Kidney capillary endothelial cell (primary cell): ENCODE data around the gene SPO11.

Experiments
- DNase-seq: peaks from one replicate; pipeline ENCODE4 v3.0.0-alpha.2; 2018; ENCODE audit warnings: low spot score

SPO11 gene

DNA sequence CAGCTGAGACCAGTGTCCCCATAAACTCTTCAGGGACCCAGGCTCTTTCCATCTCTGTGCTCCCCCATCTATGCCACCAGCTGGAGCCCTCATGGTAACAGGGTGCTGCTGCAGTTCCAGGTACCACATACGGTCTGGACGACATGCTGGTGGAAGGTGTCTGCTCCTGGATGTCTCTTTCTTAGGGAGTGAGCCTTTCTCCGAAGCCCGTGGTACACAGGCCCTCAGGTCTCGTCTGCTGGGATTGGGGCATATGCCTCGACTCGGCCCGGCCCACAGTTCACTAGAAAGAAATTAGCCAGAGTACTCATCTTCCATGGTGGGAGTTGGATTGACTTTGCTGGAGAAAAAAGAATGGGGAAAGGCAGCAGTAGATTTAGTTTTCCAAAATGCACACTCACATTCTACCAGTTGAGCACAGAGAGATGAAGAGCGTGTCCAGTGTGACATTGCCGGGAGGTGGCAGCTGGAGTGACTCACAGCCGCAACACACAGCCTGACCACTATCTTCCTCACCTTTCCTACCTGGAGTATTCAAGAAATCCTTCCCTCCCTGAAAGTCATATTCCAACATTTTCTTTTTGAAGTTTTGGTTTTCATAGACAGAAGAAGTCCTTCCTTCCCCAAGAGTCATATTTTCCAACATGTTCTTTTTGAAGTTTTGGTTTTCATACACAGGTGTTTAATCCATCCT is 18.6 kb upstream of the SPO11 start:
- no peak for DNase-seq

DNA sequence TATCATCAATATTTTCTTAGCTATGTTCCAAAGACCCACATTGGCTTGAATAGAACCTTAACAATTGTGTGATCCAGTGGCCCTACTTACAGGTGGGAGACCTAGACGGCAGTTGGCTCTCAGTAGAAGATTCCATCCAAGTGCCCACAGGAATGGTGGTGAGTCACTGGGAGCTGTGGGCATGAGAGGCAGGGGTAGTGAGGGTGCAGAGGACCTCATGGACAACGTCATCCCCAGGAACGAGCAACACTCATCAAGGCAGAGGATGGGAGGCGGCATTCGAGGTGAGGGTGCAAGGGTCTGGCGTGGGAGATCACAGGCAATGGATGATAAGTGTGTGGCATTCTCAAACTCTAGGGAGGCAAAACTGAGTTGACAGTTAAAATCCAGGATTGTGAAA is 17.5 kb upstream of the SPO11 start:
- no peak for DNase-seq

DNA sequence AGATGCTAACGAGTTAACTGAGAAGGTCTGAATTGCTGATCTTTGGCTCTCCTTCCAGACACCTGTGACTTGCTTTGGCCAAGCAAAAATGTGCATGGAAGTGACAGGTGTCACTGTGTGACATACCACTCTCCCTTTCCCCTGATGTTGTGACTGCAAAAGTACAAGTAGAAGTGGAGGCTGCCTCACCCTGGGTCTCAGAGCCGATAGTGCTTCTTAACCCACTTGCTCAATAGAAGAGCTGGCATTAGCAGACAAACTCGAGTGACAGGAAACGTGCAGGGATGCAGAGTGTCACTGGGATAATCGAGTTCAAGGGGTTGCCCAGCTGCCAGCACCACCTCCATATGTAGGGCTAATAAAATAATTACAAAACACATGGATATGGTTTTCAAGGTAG is 16.4 kb upstream of the SPO11 start:
- no peak for DNase-seq

DNA sequence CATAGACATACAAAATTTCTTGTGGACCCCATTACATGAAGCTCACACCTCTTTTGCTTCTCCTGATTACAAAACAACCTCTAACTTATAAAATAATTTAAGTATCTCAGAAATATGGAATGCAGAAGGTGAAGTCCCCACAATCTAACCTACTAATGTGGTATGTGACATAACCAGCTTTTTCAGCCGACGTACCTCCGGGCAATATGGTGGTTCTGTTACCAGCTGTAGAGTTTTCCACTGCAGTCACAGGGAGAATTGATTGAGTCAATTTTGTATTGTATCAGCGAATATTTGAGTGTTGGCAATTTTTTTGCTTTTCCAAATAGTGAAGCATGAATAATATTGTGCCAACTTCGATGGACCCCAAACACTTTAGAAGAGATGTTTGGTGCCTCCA is 15.7 kb upstream of the SPO11 start:
- DNase-seq = no peak

DNA sequence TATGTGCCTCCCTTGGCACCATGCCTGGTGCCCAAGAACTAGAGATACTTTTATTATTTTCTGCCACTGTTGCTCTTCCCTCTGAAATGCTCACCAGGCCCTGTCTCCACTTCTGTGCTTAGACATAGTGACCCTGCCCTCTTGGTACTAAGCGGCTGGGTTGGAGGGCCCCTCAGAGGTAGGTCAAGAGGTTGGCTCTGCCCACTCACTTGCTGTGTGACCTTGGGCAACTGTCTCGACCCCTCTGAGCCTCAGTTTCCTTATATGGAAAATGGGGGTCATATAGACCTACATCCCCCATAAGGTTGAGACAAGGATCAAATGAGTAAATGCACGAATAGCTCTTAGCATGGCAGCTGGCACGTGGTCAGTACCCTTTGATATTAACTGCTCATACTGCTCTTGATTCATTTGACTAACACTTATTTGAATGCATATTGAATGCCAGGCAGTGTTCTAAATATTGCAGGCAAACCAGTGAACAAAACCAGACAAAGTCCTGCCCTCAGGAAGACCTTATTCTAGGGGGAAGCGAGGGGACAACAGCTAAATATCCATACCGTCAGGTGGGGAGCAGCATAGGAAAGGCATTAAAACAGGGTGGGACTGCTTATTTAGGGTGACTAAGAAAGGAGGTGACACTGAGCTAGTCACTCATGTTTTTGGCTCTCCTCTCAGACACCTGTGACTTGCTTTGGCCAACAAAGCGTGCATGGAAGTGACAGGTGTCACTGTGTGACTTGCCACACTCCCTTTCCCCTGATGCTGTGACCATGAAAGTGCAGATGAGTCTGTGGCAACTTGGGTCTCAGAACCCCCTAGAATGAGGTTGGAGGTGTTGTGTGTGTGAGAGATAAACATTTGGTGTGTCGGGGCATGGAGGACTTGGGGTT is 14.3 kb upstream of the SPO11 start:
- DNase-seq = no peak

DNA sequence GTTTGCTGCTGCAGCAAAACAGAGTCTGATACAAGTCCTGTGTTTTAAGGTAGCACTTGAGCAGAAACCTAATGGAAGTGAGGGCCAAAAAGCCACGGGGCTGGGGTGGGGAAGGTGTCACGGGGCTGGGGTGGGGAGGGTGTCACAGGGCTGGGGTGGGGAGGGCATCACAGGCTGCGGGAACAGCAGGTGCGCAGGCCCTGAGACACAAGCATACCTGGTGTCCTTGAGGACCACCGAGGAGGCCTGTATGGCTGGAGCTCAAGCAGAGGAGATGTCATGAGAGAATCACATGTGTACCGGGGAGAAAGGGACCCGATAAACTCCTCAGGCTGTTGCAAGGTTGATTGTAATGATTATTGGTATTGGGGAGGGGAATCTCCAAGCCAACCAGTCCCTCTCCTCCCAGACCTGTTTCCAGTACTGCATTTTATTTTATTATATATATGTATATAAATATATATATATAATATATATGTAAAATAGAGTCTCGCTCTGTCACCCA is 13.6 kb upstream of the SPO11 start:
- no peak for DNase-seq

DNA sequence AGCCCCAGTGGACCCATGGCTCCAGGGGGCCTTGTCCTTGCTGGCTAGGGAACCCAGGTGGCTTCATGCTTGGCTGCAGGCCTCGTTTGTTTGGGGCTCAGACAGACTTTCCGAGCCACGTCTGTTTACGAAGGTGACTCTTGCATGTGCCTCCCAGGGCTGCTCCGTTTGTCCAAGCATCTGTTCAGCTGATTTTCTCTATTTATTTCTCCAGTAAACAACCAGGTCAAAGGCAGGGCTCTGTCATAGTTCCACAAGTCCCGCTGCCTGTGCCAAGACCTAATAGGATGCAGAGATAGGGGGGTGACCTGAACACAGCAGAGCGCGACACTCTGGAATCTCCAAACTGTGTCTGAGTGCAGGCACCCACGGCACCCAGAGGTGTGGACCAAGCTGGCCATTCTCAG is 12.8 kb upstream of the SPO11 start:
- no peak for DNase-seq

DNA sequence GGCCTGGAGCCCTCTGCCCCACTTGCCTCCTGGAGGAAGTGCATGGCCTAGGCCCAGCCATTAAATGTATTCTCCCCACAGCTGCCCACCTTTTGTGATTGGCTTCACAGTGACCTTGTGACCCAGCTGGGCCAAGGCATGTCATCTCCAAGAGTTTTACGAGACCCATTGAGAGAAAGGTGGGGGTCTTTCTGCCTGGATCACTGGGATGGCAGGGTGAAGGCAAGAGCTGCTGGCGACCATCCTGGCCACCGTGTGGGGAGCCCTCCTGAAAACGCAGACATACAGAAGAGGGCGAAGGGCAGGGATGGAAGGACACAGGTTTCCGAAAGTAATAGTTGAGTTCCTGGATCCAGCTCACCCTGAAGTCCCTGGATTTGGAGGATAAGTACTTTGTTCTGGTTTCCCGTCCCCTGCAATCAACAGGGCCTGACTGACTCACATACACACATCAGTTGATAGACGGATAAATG is 12.3 kb upstream of the SPO11 start:
- DNase-seq = no peak

DNA sequence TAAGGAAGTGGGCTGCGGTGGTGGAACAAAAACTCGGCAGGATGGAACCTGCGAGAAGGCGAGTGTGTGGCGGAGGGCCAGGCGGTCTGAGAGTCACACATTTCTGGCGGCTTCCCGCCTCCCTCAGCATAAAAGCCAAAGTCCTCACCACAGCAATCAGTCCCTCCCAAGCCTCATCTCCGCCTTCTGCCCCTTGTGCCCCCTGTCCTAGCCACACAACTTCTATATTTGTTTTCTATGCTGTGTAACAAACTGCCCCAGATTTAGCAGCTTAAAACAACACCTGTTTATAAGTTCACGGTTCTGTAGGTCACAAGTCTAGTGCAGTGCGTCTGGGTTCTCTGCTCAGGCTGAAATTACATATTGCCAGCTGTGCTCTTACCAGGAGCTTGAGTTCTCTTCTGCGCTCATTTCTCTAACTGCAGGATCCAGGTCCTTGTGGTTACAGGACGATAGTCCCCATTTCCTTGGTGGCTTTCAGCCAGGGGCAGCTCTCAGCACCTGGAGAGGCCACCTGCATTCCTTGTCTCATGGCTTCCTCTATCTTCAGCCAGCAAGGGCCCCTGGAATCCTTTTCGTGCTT is 11.7 kb upstream of the SPO11 start:
- DNase-seq = no peak

DNA sequence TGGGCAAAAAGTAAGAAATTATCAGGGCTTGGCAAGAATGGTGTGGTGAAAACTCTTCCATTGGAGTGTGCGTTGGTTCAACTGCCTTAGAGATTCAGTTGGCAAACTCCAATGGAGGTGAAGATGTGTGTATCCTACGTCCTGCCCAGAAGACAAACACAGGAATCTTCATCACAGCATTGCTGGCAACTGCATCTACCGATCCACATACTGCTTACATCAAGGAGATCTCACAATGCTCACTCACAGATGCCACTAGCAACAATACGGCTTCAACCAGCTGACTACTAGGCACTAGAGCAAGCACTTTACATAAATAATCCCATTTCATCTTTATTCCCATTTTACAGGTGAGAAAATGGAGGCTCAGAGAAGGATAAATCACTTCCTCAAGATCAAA is 10.0 kb upstream of the SPO11 start:
- no peak for DNase-seq

DNA sequence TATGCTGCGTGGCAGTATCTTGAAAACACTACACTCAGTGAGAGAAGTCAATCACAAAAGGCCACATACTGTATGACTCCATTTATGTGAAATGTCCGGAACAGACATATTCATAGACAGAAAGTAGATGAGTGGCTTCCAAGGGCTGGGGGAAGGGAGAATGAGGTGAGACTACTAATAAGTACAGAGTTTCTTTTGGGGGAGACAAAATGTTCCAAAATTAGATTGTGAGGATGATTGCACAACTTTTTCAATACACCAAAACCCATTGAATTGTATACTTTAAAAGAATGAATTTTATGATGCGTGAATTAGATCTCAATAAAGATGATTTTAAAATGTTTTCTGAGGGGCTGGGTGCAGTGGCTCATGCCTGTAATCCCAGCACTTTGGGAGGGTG is 9.2 kb upstream of the SPO11 start:
- no peak for DNase-seq

DNA sequence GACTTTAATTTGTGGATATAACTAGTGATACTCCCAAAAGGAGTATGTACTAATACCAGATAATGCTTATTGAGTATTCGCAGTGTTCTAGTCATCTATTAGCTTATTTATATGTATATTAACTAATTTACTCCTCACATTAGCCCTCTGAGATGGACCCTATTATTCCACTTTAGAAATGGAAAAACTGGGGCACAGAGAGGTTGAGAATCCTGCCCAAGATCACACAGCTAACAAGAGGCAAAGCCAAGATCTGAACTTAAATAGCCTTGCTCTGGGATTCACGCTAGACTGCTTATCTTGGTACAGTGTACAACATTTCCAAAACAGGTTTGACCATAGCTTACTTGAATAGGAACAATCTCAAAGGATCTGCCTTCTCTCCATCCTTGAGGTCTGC is 8.5 kb upstream of the SPO11 start:
- no peak for DNase-seq

DNA sequence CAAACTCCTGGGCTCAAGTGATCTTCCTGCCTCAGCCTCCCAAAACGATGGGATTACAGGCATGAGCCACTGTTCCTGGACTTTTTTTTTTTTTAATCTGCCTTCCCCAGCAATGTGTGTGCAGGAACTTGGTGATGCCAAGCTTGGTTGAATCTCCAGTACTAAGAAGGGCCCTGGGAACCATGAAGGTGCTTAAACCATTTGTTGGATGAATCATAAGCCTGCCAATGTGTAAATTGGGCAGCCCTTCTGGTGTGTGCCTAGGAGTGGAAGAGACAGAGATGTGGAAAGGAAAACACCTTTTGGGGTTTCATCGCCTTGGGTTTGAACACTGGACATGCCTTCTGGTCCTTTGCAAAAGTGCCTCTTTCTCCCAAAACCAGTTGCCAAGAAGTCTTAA is 7.1 kb upstream of the SPO11 start:
- no peak for DNase-seq

DNA sequence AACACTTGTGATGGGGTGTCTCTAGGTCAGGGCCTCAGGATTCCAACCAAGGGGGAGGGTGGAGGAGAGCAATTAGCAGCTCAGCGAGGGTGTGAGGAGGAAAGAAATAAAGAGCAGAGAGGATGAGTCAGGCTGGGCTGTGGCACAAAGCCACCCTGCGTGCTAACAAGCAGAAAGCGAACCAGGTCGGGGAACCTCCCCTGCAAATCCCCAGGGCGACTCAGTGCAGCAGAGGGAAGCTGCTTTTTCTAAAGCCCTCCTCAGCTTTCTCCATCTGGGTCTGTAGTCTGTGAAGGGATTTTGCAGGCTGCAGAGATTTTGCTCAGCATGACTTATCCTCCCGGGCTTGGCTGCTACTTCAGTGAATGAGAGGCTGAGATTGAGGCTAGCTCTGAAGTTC is 6.6 kb upstream of the SPO11 start:
- DNase-seq = no peak

DNA sequence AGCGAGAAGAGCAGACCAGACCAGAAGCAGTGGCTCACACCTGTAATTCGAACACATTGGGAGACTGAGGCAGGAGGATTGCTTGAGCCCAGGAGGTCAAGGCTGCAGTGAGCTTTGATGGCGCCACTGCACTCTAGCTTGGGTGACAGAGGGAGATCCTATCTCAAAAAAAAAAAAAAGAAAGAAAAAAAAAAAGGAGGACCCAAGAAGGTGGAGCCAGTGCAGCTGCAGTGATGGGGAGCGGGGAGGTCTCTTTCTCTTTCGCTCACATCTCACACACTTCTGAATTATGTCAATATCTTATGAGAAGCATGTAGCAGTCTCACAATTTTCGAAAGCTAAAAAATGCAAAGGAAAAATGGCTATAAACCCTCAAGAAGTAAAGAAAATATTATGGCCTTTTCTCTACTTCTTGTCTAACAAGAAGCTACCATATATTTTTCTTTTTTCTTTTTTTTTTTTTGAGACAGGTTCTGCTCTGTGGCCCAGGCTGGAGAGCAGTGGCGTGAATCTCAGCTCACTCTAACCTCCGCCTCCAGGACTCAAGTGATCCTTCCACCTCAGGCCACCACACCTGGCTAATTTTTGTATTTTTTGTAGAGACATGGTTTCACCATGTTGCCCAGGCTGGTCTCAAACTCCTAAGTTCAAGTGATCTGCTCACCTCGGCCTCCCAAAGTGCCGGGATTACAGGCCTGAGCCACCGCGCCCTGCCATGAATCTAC is 3.8 kb upstream of the SPO11 start:
- no peak for DNase-seq

DNA sequence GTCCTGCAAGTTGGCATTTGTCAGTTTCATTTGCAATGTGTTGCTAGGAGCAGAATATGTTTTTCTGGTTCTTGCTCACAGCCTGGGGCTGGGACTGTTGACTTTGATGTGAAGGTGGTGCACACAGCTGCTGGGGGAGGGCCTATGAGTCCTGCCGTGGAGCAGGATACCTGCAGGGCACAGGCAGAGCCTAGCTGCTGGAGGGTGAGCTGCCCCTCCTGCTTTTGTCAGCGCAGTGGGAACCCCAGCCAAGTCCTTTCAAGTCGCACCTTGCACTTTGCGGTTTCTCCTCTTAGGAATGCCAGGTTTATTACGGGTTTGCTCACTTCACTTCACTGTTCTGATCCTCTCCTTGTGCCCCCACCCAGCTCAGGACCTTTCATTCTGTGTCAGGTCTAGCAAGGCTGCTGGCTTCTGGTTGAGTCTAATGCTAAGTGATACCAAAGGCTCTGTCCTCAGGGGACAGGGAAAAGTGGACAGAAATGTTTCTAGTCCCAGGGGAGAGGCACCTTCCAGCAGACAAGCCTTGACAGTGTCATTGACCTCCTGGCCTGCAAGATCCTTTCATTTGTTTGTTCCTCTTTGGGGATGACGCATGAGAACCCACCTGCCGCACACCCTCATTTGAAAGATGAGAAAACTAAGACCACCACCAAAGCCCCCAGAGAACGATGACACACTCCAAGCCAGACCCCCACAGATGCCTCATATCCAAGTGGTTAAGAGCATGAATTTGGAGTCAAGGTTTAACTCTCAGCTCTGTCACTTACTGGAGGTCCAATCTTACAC is 2.7 kb upstream of the SPO11 start:
- DNase-seq = no peak

DNA sequence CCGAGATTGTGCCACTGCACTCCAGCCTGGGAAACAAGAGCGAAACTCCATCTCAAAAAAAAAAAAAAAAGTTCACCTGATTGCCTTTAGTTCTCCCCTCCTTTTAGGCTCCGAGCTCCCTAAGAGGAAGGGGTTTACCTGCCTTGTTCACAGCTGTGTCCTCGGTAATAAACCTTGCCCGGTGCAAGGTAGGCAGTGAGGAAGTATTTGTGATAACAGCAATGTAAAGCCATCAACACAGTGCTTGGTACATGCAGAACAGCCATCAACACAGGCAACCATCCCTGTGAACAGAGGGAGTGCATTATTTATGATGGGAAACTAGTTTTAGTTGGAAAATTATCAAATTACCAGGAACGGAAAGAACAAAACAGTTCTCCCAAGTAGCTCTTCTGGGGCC is 1.8 kb upstream of the SPO11 start:
- no peak for DNase-seq

DNA sequence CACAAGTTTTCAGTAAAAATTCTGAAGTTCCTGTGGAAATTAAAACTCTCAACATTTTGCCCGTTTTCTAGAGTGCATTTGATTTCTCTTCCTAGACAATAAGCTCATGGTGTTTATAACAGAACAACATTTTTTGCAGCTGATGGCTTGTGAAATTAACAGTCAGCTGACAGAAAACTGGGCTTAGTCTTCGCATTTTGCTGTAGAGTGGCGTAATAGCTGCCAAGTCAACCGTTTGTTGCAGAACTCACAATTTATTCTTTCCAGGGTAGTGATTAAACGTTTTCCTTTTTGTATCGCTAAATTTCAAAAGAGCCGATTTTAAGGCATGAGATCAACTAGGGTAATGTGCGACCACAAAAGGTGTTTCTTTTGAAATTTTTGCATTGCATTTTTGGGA is 1.4 kb downstream of the SPO11 start:
- no peak for DNase-seq

DNA sequence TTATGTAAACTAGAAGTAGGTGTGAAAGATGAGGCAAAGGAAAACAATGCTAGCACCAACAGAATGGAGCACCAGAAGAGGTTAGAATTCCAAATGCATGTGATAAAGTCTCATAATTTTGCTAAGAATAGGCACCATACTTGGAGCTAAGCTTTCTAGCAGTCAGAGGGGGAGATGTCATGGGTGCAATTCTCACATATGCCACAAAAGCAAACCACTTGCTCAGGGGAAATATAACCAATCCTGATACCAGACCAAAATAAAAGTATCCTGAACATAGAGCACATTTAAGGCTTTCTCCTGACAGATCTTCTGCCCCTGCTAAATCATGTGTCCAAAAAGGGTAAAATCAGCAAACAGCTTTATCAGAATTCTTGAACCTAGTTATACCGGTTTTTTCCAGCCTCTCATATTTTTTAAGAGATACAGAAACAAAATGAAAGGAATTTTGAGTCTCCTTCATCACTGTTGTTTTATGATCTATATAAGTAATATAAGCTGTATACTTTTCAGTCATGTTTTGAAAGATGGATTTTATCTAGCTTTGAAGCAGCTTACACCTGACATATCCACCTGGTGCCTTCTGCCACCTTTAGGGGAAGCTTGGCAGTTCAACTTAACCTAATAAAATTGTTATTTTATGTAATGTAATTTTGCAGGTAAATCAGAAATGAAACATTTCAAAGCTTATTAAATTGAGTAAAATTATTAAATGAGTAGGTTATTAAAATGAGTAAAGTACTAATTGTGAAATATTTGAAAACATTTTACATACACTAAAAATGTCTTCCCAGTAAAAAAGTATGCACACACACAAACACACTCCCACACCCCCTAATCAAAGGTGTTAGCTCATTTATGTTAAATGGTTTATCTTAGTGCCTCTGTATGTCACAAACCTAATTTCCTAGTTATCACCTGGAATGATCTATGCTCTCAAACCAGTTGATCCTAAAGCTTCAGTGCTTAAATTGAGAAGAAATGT is 2.8 kb downstream of the SPO11 start:
- no peak for DNase-seq

DNA sequence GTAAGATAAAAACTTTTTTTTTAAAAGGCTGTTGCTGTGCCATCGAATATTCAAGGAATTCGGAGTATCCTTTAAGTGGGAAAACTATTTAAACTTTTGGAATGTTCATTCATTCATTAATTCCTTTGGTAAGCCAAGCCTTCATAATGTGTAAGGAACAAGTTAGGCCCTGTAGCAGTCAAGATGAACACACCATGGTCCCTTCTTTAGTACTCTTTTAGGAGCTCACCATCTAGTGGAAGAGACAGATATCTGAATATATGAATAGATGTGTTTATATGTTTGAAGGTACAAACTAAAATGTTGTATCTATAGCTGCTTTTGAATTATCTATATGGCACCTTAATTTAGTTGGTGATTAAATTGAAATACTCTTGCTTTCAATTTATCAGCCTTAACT is 5.8 kb downstream of the SPO11 start:
- DNase-seq = no peak
